ENCODE data around the gene PLBD1.

PLBD1 gene

DNA sequence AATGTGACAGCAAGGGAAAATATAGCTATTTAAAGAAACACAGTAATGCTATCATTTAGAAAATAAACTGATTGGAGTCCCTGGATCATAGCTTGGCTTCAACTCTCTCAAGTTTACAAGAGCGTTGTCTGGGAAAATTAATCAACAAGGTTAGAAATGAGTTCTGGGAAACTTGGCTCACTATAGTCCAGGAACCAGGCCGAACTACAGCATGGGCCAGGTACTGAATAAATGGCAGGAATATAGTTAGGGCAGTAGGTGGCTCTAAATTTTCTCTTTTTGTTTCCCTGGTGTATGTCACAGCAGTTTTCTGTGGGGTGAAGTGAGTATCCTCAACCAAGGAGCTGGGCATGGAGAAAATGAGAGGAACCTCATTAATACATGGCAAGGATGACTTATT is 72.4 kb downstream of the PLBD1 start:
- H3K9ac ChIP-seq (ENCODE audit: low read length): no peak overlapping the region
- H3K36me3 ChIP-seq (ENCODE audit: low read length): peaks cover 11% of the 10 kb centered on the region; the same call in 1 of the 2 replicates
- TF ChIP-seq, protein P1, sequence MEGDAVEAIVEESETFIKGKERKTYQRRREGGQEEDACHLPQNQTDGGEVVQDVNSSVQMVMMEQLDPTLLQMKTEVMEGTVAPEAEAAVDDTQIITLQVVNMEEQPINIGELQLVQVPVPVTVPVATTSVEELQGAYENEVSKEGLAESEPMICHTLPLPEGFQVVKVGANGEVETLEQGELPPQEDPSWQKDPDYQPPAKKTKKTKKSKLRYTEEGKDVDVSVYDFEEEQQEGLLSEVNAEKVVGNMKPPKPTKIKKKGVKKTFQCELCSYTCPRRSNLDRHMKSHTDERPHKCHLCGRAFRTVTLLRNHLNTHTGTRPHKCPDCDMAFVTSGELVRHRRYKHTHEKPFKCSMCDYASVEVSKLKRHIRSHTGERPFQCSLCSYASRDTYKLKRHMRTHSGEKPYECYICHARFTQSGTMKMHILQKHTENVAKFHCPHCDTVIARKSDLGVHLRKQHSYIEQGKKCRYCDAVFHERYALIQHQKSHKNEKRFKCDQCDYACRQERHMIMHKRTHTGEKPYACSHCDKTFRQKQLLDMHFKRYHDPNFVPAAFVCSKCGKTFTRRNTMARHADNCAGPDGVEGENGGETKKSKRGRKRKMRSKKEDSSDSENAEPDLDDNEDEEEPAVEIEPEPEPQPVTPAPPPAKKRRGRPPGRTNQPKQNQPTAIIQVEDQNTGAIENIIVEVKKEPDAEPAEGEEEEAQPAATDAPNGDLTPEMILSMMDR (IDR thresholded peaks at IDR 0.05; ENCODE audit: insufficient read depth, low read length, poor library complexity, severe bottlenecking): no peak
- no peak for TF ChIP-seq EZH2phosphoT487 (conservative IDR thresholded peaks at IDR 0.05; ENCODE audit: low read length)
- no peak overlapping the region for H3K27ac ChIP-seq (ENCODE audit: low read depth, low read length)
- no peaks in the 10 kb centered on the region for H3K27me3 ChIP-seq (ENCODE audit: low read length)
- H3K4me3 ChIP-seq (ENCODE audit: insufficient read depth, low read length, poor library complexity, severe bottlenecking): no peak overlapping the region
- H3K79me2 ChIP-seq (ENCODE audit: insufficient read depth, low read length): no peaks in the 10 kb centered on the region
- no peak overlapping the region for H3K4me2 ChIP-seq (ENCODE audit: low read depth, low read length, poor library complexity, severe bottlenecking)
- H3K9me2 ChIP-seq (replicated peaks; ENCODE audit: insufficient read depth, low read length): no peaks in the 10 kb centered on the region
- no peak overlapping the region for H2AFZ ChIP-seq (ENCODE audit: low read depth, low read length, severe bottlenecking)
- no peaks in the 10 kb centered on the region for H3K9me3 ChIP-seq (ENCODE audit: insufficient read depth, low read length)
- no peaks in the 10 kb centered on the region for H3F3A ChIP-seq (ENCODE audit: insufficient read depth)
- no peaks in the 10 kb centered on the region for H4K20me1 ChIP-seq (ENCODE audit: low read depth, low read length)

DNA sequence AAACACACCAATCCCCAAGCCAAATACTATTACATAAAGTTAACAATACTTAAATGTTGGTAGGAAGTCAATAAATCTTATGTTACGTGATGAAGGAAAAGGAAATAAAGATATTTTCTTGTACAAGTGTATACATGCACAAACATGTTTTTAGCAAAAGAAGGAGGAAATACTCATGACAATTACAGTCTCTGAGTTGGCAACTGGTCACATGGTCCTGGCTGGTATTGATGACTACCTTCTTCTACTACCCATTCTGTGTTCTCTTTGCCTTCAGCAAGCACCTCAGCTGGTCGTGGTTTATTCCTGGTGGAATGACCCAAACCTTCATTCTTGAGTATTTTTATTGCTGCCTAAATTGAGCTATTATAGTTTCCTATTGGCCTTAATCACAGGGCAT is 84.8 kb downstream of the PLBD1 start:
- H2AFZ ChIP-seq (ENCODE audit: low read depth, low read length, severe bottlenecking): no peak overlapping the region
- no peaks in the 10 kb centered on the region for H3K9me3 ChIP-seq (ENCODE audit: insufficient read depth, low read length)
- H3K9me2 ChIP-seq (replicated peaks; ENCODE audit: insufficient read depth, low read length): no peaks in the 10 kb centered on the region
- no peaks in the 10 kb centered on the region for H3F3A ChIP-seq (ENCODE audit: insufficient read depth)
- no peaks in the 10 kb centered on the region for H3K27me3 ChIP-seq (ENCODE audit: low read length)
- H3K27ac ChIP-seq (ENCODE audit: low read depth, low read length): no peak overlapping the region
- no peaks in the 10 kb centered on the region for H3K79me2 ChIP-seq (ENCODE audit: insufficient read depth, low read length)
- TF ChIP-seq EZH2phosphoT487 (conservative IDR thresholded peaks at IDR 0.05; ENCODE audit: low read length): no peak
- TF ChIP-seq, protein P1 (IDR thresholded peaks at IDR 0.05; ENCODE audit: insufficient read depth, low read length, poor library complexity, severe bottlenecking): no peak
- peaks cover 11% of the 10 kb centered on the region for H3K36me3 ChIP-seq (ENCODE audit: low read length)
- no peak overlapping the region for H3K9ac ChIP-seq (ENCODE audit: low read length)
- no peak overlapping the region for H3K4me3 ChIP-seq (ENCODE audit: insufficient read depth, low read length, poor library complexity, severe bottlenecking)
- H4K20me1 ChIP-seq (ENCODE audit: low read depth, low read length): no peaks in the 10 kb centered on the region
- H3K4me2 ChIP-seq (ENCODE audit: low read depth, low read length, poor library complexity, severe bottlenecking): no peak overlapping the region

DNA sequence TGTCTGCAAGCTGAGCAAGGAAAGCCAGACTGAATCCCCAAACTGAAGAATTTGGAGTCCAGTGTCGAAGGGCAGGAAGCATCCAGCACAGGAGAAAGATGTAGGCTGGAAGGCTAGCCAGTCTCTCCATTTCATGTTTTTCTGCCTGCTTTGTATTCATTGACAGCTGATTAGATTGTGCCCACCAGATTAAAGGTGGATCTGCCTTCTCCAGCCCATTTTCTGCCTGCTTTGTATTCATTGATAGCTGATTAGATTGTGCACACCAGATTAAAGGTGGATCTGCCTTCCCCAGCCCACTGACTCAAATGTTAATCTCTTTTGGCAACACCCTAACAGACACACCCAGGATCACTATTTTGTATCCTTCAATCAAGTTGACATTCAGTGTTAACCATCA is 85.3 kb downstream of the PLBD1 start:
- H3K4me3 ChIP-seq (ENCODE audit: insufficient read depth, low read length, poor library complexity, severe bottlenecking): no peak overlapping the region
- no peaks in the 10 kb centered on the region for H3K9me2 ChIP-seq (replicated peaks; ENCODE audit: insufficient read depth, low read length)
- H4K20me1 ChIP-seq (ENCODE audit: low read depth, low read length): no peaks in the 10 kb centered on the region
- H3K4me2 ChIP-seq (ENCODE audit: low read depth, low read length, poor library complexity, severe bottlenecking): no peak overlapping the region
- TF ChIP-seq, protein P1 (IDR thresholded peaks at IDR 0.05; ENCODE audit: insufficient read depth, low read length, poor library complexity, severe bottlenecking): no peak
- TF ChIP-seq EZH2phosphoT487 (conservative IDR thresholded peaks at IDR 0.05; ENCODE audit: low read length): no peak
- H3K79me2 ChIP-seq (ENCODE audit: insufficient read depth, low read length): no peaks in the 10 kb centered on the region
- no peak overlapping the region for H3K27ac ChIP-seq (ENCODE audit: low read depth, low read length)
- H2AFZ ChIP-seq (ENCODE audit: low read depth, low read length, severe bottlenecking): no peak overlapping the region
- no peaks in the 10 kb centered on the region for H3K27me3 ChIP-seq (ENCODE audit: low read length)
- no peaks in the 10 kb centered on the region for H3F3A ChIP-seq (ENCODE audit: insufficient read depth)
- H3K36me3 ChIP-seq (ENCODE audit: low read length): peaks cover 13% of the 10 kb centered on the region
- H3K9ac ChIP-seq (ENCODE audit: low read length): no peak overlapping the region
- no peaks in the 10 kb centered on the region for H3K9me3 ChIP-seq (ENCODE audit: insufficient read depth, low read length)

Data from SU-DHL-6 (cell line).